ENCODE data around the gene TBC1D24.

DNA sequence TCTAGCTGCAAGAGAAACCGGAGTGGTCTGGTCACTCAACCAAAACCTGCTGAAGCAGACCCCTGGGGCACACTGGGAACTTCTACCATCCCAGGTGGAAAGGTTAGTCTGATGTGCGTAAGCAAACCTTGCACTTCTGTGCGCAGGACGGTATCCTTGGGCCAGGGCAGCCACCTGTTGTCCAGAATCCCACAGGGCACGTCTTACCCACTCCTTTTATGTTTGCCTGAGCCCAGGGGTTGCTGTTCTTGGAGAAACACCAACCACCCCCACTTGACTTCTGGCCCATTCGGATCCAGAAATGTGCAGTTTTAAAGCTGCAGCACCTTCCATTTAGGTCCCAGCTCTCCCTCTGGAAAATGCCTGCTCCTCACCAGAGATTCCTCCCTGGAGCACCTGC is 18.7 kb downstream of the TBC1D24 start:
- no peak for TF ChIP-seq CTCF (optimal IDR thresholded peaks at IDR 0.05 in 1 of 3, IDR thresholded peaks at IDR 0.05 in 1 of 3, conservative IDR thresholded peaks at IDR 0.05 in 1 of 3; ENCODE audit: extremely low read depth in 1 of 3, insufficient read depth in 2 of 3, low read length in 3 of 3)
- TF ChIP-seq EZH2 (IDR thresholded peaks at IDR 0.05; ENCODE audit: low read length): no peak
